Spleen (tissue), 11 donors: ENCODE results near the gene TOPBP1. TPM values are rescaled to one million over a fixed set of nuclear protein-coding genes. Genes with fewer than 3 reads are reported as not detected.

Experiments used
- DNase-seq: peaks from one replicate; pipeline ENCODE4 v3.0.0-alpha.2; 2020
- H3K27ac ChIP-seq, 8 donors: fragments of 200-600 bp; sonication (generic) in 7 of 8; 1 replicate in 4 of 8; 2 replicates in 4 of 8; pipeline versions ENCODE4 v1.5.0 to v1.8.0; 2016 to 2021; ENCODE audit warnings: inconsistent platforms in 4 of 8, mild to moderate bottlenecking in 4 of 8, moderate library complexity in 1 of 8
- H3K27me3 ChIP-seq, 7 donors: fragments of 200-600 bp; sonication (generic) in 6 of 7; replicated peaks in 1 of 7; 1 replicate in 4 of 7; 2 replicates in 3 of 7; pipeline versions ENCODE4 v1.5.0 to v1.8.0; 2016 to 2021; ENCODE audit warnings: inconsistent platforms in 3 of 7, mild to moderate bottlenecking in 1 of 7
- H3K36me3 ChIP-seq, 6 donors: fragments of 200-600 bp; sonication (generic) in 5 of 6; 1 replicate in 4 of 6; 2 replicates in 2 of 6; pipeline versions ENCODE4 v1.5.0 to v1.8.0; 2016 to 2021; ENCODE audit warnings: inconsistent platforms in 2 of 6
- H3K4me1 ChIP-seq, 6 donors: fragments of 200-600 bp; sonication (generic) in 5 of 6; 1 replicate in 3 of 6; 2 replicates in 3 of 6; pipeline versions ENCODE4 v1.5.0 to v1.8.0; 2016 to 2021; ENCODE audit warnings: inconsistent platforms in 3 of 6
- H3K4me3 ChIP-seq, 8 donors: fragments of 200-600 bp; sonication (generic) in 7 of 8; 1 replicate in 4 of 8; 2 replicates in 4 of 8; pipeline versions ENCODE4 v1.5.0 to v1.8.0; 2016 to 2021; ENCODE audit warnings: inconsistent platforms in 4 of 8, mild to moderate bottlenecking in 4 of 8, moderate library complexity in 2 of 8
- H3K9me3 ChIP-seq, 8 donors: fragments of 200-600 bp; sonication (generic) in 7 of 8; 1 replicate in 4 of 8; 2 replicates in 4 of 8; pipeline versions ENCODE4 v1.5.0 to v1.8.0; 2016 to 2021; ENCODE audit warnings: inconsistent platforms in 4 of 8
- CTCF ChIP-seq, 11 experiments: fragments of 200-600 bp in 7 of 11; fragments of 450-650 bp in 4 of 11; sonication (generic) in 4 of 11; IDR thresholded peaks in 8 of 11; conservative IDR thresholded peaks in 3 of 11; 1 replicate in 7 of 11; 2 replicates in 4 of 11; pipeline versions ENCODE4 v1.4.0 to v1.8.0; 2016 to 2021; ENCODE audit warnings: antibody characterized with exemption in 11 of 11, inconsistent platforms in 4 of 11, mild to moderate bottlenecking in 1 of 11
- POLR2A ChIP-seq, 3 donors: fragments of 450-650 bp; IDR thresholded peaks; one replicate each; pipeline ENCODE4 v1.5.1; 2017; ENCODE audit warnings: antibody characterized with exemption in 3 of 3, mild to moderate bottlenecking in 1 of 3
- POLR2AphosphoS5 ChIP-seq, 3 donors: sonication (generic); formaldehyde crosslinking; IDR thresholded peaks; one replicate each; pipeline ENCODE4 v1.5.1; 2017; ENCODE audit warnings: antibody characterized with exemption in 3 of 3
- WGBS, 5 donors: extraction: QIAGEN DNeasy Blood & Tissue Kit in 3 of 5; methylation state at CpG; one replicate each; pipeline versions ENCODE4 v1.1.5 to v1.1.7; 2013 to 2018; 5-methylcytosine and 5-hydroxymethylcytosine counted together
- intact Hi-C: fragments of 100-400 bp; cut with DNase I; formaldehyde crosslinking; loops from one replicate; pipeline ENCODE4 v1.15.0; 2023; ENCODE audit warnings: low total_unique reads
- polyA plus RNA-seq, 3 donors: library from polyadenylated mRNA; stranded (reverse); fragments of 200-250 nt; gene quantifications; one replicate each; pipeline ENCODE4 v1.2.1, GENCODE V29; 2013
- total RNA-seq, 7 donors: library from RNA; depleted of rRNA in 3 of 7; stranded (reverse); fragments of >200 nt in 3 of 7; fragmentation: NEBNext Ultra II Directional in 4 of 7; extraction: Animal tissue kit (Norgen Biotek cat#: 25700) in 4 of 7; gene quantifications; one replicate each; pipeline versions ENCODE4 v1.1.0 to v1.2.1, GENCODE V29; 2016 to 2021
- donor health status: healthy with polysubstance abuse.
- donor health status: DM: no; HTN: no; CAD: no; lungs with moderate emphysema.
- donor health status: DM: no; HTN: no; CAD: no.
- donor health status: Bipolar disorder and iron deficiency.
- donor health status: healthy.
- donor health status: DM: no; HTN: no; CAD: no.
- donor health status: DM: yes; HTN: yes; CAD: no.

TOPBP1 gene
- total and polyA plus RNA-seq, 10 donors: 11.0 to 61.9 (median 30.7) TPM

- Histone ChIP-seq H3K9me3 (no peaks in the 10 kb centered on the region), H3K4me3 (peak overlapping the region; percentile 56 to 90 (median 74)), H3K36me3 (peaks cover 0 to 45% (median 30%) of the 10 kb centered on the region in 6 donors), H3K27me3 (no peaks in the 10 kb centered on the region), H3K27ac (peak overlapping the region; percentile 88 to 99 (median 97)), H3K4me1 (peaks cover 49 to 85% (median 68%) of the 10 kb centered on the region in 6 donors)
- TF ChIP-seq POLR2A (IDR thresholded peaks at IDR 0.05) (peak in 1 of 3 donors; percentile 74), CTCF (IDR thresholded peaks at IDR 0.05 in 8 of 11, conservative IDR thresholded peaks at IDR 0.05 in 3 of 11) (peak in 4 of 11 experiments; percentile 18 to 45 (median 31)), POLR2AphosphoS5 (IDR thresholded peaks at IDR 0.05) (peak; percentile 85 to 90 (median 90))
- peak; percentile 96 for DNase-seq
- intact Hi-C loops: no loop called here
- WGBS, 5 donors: 0 to 1% (median 0%) methylated on average over 10 to 54 of the region's 54 CpGs
Measured at GRCh38 chr3:133574260-133574881, 87.4 kb downstream of the TOPBP1 start.

- H3K27ac ChIP-seq: peak within 1 kb of the TSS; percentile 88 to 99 (median 98)
- H3K36me3 ChIP-seq: peaks cover 0 to 38% (median 23%) of the 10 kb centered on the region in 6 donors
- DNase-seq: no peak
- TF ChIP-seq POLR2A (IDR thresholded peaks at IDR 0.05): peak in 2 of 3 donors; percentile 82 to 85
- TF ChIP-seq CTCF (IDR thresholded peaks at IDR 0.05 in 8 of 11, conservative IDR thresholded peaks at IDR 0.05 in 3 of 11): no peak
- TF ChIP-seq POLR2AphosphoS5 (IDR thresholded peaks at IDR 0.05): peak; percentile 98
- WGBS, 5 donors: 0 to 1% (median 0%) methylated on average over 18 to 81 of the region's 81 CpGs
- intact Hi-C loops: no loop called here
- no peaks in the 10 kb centered on the region for H3K9me3 ChIP-seq
- H3K4me3 ChIP-seq: peak within 1 kb of the TSS; percentile 56 to 90 (median 74)
- H3K4me1 ChIP-seq: peaks cover 44 to 83% (median 62%) of the 10 kb centered on the region in 6 donors
- no peaks in the 10 kb centered on the region for H3K27me3 ChIP-seq
Measured at GRCh38 chr3:133573629-133574194, 88.0 kb downstream of the TOPBP1 start, which contains the start of gene CDV3. Gene CDV3, plus strand, starts transcription at chr3:133573686. Its CDS starts 359 bp downstream, at chr3:133574045.

GRCh38 chr3:133573054-133573628 is 88.6 kb downstream of the TOPBP1 start:
- 0 to 1% (median 0%) methylated on average over 31 to 33 of the region's 33 CpGs for WGBS, 5 donors
- Histone ChIP-seq H3K27ac (peak overlapping the region; percentile 88 to 99 (median 98)), H3K4me3 (peak overlapping the region in 7 of 8 donors; percentile 46 to 90 (median 67)), H3K36me3 (peaks cover 0 to 33% (median 19%) of the 10 kb centered on the region in 6 donors), H3K27me3 (no peaks in the 10 kb centered on the region), H3K9me3 (no peaks in the 10 kb centered on the region), H3K4me1 (peaks cover 38 to 80% (median 56%) of the 10 kb centered on the region in 6 donors)
- TF ChIP-seq POLR2AphosphoS5 (IDR thresholded peaks at IDR 0.05): peak in 1 of 3 donors; percentile 90
- peak in 8 of 11 experiments; percentile 12 to 67 (median 48) for TF ChIP-seq CTCF (IDR thresholded peaks at IDR 0.05 in 8 of 11, conservative IDR thresholded peaks at IDR 0.05 in 3 of 11)
- peak in 1 of 3 donors; percentile 53 for TF ChIP-seq POLR2A (IDR thresholded peaks at IDR 0.05)
- peak; percentile 100 for DNase-seq
- intact Hi-C loops: no loop called here
